ENCODE data around the gene MTARC2. TPM values are rescaled to one million over a fixed set of nuclear protein-coding genes. Genes with fewer than 3 reads are reported as not detected.

MTARC2 gene
- total RNA-seq, 1 experiment from 2014 or later: 15.2 TPM

DNA sequence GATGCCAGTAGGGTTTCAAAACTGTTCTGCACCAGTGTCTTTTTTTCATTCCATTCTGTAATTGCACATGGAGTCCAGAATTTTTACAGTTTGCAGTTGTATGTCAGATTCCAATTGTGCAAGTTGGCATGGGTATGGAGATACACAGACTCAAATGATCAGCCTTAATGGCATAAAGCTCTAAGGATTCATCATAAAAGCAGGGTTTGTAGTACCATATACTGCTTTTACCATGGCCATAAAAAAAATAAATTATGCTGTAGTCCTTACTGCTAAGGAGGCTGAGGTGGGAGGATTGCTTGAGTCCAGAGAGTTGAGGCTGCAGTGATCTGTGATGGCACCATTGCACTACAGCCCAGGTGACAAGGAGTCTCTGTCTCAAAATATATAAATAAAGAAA is 48.9 kb downstream of the MTARC2 start:
- Mint-ChIP-seq H3K27ac (no peak overlapping the region), H3K9me3 (no peaks in the 10 kb centered on the region), H3K27me3 (ENCODE audit: low read depth) (no peaks in the 10 kb centered on the region), H3K4me1 (no peaks in the 10 kb centered on the region), H3K36me3 (peaks cover 28% of the 10 kb centered on the region), H3K4me3 (no peak overlapping the region)
- CTCF ChIA-PET: interaction anchor here (1.5 kb wide), 1 partner anchor 13 kb away, joined by 7 read pairs; no protein-coding TSS in a partner anchor
- POLR2A ChIA-PET: no interaction called here
- TF ChIP-seq ZNF423 (CRISPR knock-in tag; IDR thresholded peaks at IDR 0.05): no peak
- TF ChIP-seq CREM (CRISPR knock-in tag; IDR thresholded peaks at IDR 0.05): no peak
- no peak for TF ChIP-seq GTF2I (CRISPR knock-in tag; conservative IDR thresholded peaks at IDR 0.05)
- no peak for TF ChIP-seq ATF2 (CRISPR knock-in tag; IDR thresholded peaks at IDR 0.05; ENCODE audit: borderline replicate concordance, low read depth)
- no peak for TF ChIP-seq HMGA2 (CRISPR knock-in tag; IDR thresholded peaks at IDR 0.05)
- no peak for TF ChIP-seq ELF4 (CRISPR knock-in tag; IDR thresholded peaks at IDR 0.05; ENCODE audit: low read depth)
- TF ChIP-seq, protein P1, sequence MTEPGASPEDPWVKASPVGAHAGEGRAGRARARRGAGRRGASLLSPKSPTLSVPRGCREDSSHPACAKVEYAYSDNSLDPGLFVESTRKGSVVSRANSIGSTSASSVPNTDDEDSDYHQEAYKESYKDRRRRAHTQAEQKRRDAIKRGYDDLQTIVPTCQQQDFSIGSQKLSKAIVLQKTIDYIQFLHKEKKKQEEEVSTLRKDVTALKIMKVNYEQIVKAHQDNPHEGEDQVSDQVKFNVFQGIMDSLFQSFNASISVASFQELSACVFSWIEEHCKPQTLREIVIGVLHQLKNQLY (CRISPR knock-in tag; IDR thresholded peaks at IDR 0.05): no peak
- no peak for TF ChIP-seq ESRRA (CRISPR knock-in tag; IDR thresholded peaks at IDR 0.05; ENCODE audit: borderline replicate concordance)
- TF ChIP-seq, protein P2, sequence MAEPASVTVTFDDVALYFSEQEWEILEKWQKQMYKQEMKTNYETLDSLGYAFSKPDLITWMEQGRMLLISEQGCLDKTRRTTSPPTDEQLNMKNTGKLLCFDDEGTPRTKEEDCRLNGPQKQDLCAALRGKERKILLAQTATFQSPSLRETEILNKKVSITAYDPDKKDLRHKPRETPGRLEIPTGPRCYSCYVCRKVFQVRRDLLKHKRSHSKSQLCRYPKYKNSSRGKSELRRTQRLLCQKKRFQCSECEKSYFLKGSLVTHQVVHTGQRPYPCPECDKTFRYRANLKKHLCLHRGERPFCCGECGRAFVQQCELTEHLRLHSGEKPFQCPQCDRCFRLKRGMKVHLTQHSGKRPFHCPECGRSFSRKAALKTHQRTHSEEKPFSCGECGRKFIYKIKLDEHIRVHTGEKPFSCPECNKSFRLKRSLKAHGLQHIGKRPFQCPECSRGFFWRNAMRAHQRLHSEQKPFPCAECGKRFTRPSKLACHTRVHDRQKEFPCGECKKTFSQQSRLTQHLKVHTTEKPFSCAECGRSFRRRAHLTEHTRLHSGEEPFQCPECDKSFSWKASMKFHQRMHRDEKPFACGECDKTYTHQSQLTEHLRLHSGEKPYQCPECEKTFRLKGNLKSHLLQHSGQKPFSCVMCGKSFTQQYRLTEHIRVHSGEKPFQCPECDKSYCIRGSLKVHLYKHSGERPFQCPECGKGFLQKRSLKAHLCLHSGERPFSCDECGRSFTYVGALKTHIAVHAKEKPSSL (CRISPR knock-in tag; conservative IDR thresholded peaks at IDR 0.05): no peak
- no peak for TF ChIP-seq GABPB1 (CRISPR knock-in tag; IDR thresholded peaks at IDR 0.05)
- TF ChIP-seq SMAD4 (CRISPR knock-in tag; IDR thresholded peaks at IDR 0.05): no peak
- no peak for TF ChIP-seq ETV6 (CRISPR knock-in tag; IDR thresholded peaks at IDR 0.05)
- TF ChIP-seq NR1H2 (CRISPR knock-in tag; IDR thresholded peaks at IDR 0.05): no peak
- TF ChIP-seq, protein P3, sequence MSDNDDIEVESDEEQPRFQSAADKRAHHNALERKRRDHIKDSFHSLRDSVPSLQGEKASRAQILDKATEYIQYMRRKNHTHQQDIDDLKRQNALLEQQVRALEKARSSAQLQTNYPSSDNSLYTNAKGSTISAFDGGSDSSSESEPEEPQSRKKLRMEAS (CRISPR knock-in tag; IDR thresholded peaks at IDR 0.05): no peak
- TF ChIP-seq MYBL2 (CRISPR knock-in tag; IDR thresholded peaks at IDR 0.05): no peak
- no peak for TF ChIP-seq EMX1 (CRISPR knock-in tag; IDR thresholded peaks at IDR 0.05)
- TF ChIP-seq, protein P4, sequence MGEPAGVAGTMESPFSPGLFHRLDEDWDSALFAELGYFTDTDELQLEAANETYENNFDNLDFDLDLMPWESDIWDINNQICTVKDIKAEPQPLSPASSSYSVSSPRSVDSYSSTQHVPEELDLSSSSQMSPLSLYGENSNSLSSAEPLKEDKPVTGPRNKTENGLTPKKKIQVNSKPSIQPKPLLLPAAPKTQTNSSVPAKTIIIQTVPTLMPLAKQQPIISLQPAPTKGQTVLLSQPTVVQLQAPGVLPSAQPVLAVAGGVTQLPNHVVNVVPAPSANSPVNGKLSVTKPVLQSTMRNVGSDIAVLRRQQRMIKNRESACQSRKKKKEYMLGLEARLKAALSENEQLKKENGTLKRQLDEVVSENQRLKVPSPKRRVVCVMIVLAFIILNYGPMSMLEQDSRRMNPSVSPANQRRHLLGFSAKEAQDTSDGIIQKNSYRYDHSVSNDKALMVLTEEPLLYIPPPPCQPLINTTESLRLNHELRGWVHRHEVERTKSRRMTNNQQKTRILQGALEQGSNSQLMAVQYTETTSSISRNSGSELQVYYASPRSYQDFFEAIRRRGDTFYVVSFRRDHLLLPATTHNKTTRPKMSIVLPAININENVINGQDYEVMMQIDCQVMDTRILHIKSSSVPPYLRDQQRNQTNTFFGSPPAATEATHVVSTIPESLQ (CRISPR knock-in tag; IDR thresholded peaks at IDR 0.05): no peak
- TF ChIP-seq JUN (CRISPR knock-in tag; IDR thresholded peaks at IDR 0.05): no peak
- TF ChIP-seq TEAD1 (CRISPR knock-in tag; IDR thresholded peaks at IDR 0.05): no peak
- DNase-seq (ENCODE audit: low spot score) (no peak), ATAC-seq (no peak)

- Mint-ChIP-seq H3K4me3 (no peak overlapping the region), H3K9me3 (no peaks in the 10 kb centered on the region), H3K27ac (no peak overlapping the region), H3K4me1 (no peaks in the 10 kb centered on the region), H3K27me3 (ENCODE audit: low read depth) (no peaks in the 10 kb centered on the region), H3K36me3 (peaks cover 30% of the 10 kb centered on the region)
- no peak for ATAC-seq
- no peak for DNase-seq (ENCODE audit: low spot score)
- POLR2A ChIA-PET: no interaction called here
- CTCF ChIA-PET: no interaction called here
- TF ChIP-seq, protein P5, sequence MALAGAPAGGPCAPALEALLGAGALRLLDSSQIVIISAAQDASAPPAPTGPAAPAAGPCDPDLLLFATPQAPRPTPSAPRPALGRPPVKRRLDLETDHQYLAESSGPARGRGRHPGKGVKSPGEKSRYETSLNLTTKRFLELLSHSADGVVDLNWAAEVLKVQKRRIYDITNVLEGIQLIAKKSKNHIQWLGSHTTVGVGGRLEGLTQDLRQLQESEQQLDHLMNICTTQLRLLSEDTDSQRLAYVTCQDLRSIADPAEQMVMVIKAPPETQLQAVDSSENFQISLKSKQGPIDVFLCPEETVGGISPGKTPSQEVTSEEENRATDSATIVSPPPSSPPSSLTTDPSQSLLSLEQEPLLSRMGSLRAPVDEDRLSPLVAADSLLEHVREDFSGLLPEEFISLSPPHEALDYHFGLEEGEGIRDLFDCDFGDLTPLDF (CRISPR knock-in tag; IDR thresholded peaks at IDR 0.05): no peak
- TF ChIP-seq NR3C1 (CRISPR knock-in tag; conservative IDR thresholded peaks at IDR 0.05; ENCODE audit: low read depth) (no peak), TEAD4 (CRISPR knock-in tag; IDR thresholded peaks at IDR 0.05) (no peak), E2F5 (CRISPR knock-in tag; IDR thresholded peaks at IDR 0.05) (no peak), MXD4 (CRISPR knock-in tag; IDR thresholded peaks at IDR 0.05; ENCODE audit: borderline replicate concordance) (no peak)
- TF ChIP-seq, protein P6, sequence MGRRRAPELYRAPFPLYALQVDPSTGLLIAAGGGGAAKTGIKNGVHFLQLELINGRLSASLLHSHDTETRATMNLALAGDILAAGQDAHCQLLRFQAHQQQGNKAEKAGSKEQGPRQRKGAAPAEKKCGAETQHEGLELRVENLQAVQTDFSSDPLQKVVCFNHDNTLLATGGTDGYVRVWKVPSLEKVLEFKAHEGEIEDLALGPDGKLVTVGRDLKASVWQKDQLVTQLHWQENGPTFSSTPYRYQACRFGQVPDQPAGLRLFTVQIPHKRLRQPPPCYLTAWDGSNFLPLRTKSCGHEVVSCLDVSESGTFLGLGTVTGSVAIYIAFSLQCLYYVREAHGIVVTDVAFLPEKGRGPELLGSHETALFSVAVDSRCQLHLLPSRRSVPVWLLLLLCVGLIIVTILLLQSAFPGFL (CRISPR knock-in tag; IDR thresholded peaks at IDR 0.05; ENCODE audit: borderline replicate concordance): no peak
- TF ChIP-seq, protein P7, sequence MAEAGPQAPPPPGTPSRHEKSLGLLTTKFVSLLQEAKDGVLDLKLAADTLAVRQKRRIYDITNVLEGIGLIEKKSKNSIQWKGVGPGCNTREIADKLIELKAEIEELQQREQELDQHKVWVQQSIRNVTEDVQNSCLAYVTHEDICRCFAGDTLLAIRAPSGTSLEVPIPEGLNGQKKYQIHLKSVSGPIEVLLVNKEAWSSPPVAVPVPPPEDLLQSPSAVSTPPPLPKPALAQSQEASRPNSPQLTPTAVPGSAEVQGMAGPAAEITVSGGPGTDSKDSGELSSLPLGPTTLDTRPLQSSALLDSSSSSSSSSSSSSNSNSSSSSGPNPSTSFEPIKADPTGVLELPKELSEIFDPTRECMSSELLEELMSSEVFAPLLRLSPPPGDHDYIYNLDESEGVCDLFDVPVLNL (CRISPR knock-in tag; IDR thresholded peaks at IDR 0.05; ENCODE audit: borderline replicate concordance, low read depth): no peak
Observed at GRCh38 chr1:220797553-220797952, 49.4 kb downstream of the MTARC2 start.
